T-helper 1 cell treated with Interleukin-12 subunit alpha and Interleukin-12 subunit beta and Interleukin-4 antibody, amounts not matched to agents 30 ng/mL and 1 ng/mL, for 36 hours (primary cell): ENCODE results near the gene DNAJC3. TPM values are rescaled to one million over a fixed set of nuclear protein-coding genes. Genes with fewer than 3 reads are reported as not detected.

Source experiments
- intact Hi-C: fragments of 100-400 bp; cut with micrococcal nuclease; formaldehyde crosslinking; loops from one replicate; pipeline ENCODE4 v1.15.1; 2024
- total RNA-seq: library from RNA; stranded (reverse); gene quantifications from 2 replicates; pipeline ENCODE4 v1.2.3, GENCODE V29; 2022

DNAJC3 gene
- total RNA-seq, 1 donor from 2014 or later = 40.7 TPM

- intact Hi-C loops = no loop called here
Observed at GRCh38 chr13:95771905-95772304, 95.0 kb downstream of the DNAJC3 start.

- intact Hi-C loops = no loop called here
Observed at GRCh38 chr13:95779522-95779921, 102.6 kb downstream of the DNAJC3 start.

- intact Hi-C loops = loop anchor here (5.0 kb wide), 1 partner anchor 1459 kb away; no protein-coding TSS in a partner anchor
Observed at GRCh38 chr13:95781016-95781415, 104.1 kb downstream of the DNAJC3 start.

DNA sequence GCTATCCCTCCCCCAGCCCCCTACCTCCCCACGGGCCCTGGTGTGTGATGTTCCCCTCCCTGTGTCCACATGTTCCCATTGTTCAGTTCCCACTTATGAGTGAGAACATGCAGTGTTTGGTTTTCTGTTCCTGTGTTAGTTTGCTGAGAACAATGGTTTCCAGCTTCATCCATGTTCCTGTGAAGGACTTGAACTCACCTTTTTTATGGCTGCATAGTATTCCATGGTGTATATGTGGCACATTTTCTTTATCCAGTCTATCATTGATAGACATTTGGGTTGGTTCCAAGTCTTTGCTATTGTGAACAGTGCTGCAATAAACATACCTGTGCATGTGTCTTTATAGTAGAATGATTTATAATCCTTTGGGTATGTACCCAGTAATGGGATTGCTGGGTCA is 105.0 kb downstream of the DNAJC3 start:
- intact Hi-C loops = loop anchor here (5.0 kb wide), 1 partner anchor 1460 kb away; no protein-coding TSS in a partner anchor

DNA sequence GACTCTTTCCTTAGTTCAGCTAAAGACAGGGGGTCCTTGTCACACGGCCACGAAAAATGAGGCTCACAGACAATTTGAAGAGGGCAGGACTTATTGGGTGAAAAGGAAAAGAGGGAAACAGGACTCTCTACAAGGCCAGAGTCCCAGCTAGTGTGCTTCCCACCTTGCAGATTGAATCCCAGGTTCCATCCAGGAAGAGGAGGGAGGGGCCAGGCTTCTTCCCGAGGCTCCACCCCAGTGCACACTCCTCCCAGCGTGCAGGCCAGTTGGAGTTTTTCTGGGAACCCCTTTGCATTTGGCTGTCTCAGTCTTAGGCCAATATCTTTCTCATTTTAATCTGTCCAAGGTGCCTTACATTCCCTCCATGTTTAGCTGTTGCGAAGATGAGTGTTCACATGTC is 106.8 kb downstream of the DNAJC3 start:
- intact Hi-C loops = loop anchor here (5.0 kb wide), 1 partner anchor 1461 kb away; no protein-coding TSS in a partner anchor

DNA sequence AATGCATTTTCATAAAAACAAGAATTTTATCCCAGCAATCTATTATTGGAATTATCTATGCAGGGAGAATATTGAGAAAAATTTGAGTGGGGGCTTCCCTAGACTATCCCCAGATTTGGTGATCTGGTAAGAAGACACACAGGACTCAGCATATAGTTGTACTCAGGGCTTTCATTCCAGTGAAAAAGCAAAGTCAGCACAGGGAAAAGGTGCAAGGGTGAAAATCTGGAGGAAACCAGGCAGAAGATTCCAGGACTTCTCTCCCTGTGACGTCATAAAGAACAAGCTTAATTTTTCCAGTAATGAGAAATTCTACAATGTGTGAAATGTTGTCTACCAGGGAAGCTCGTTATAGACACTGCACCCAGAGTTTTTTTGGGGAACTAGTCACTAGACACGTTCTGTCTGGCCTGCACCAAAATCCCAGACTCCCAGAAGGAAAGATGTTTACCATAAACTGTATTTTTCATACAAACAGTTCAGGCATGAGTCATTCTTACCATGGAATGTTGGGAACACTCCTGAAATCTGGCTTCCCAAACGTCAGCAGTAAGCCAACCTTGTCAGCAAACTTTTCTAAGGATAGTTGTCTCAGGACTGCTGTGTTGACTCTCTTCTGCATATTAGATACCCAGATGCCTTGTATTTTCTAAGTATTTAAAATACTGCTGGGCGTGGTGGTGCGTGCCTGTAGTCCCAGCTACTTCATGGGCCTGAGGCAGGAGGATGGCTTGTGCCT is 107.4 kb downstream of the DNAJC3 start:
- intact Hi-C loops = loop anchor here (5.0 kb wide), 1 partner anchor 1462 kb away; no protein-coding TSS in a partner anchor

GRCh38 chr13:95784900-95785290 is 108.0 kb downstream of the DNAJC3 start:
- intact Hi-C loops = loop anchor here (5.0 kb wide), 2 partner anchors 108 to 1463 kb away; partner anchors contain the start of gene DNAJC3

- intact Hi-C loops = loop anchor here (5.0 kb wide), 1 partner anchor 110 kb away; the partner anchor contains the start of gene DNAJC3
Observed at GRCh38 chr13:95787356-95788099, 110.6 kb downstream of the DNAJC3 start.

GRCh38 chr13:95788100-95788463 is 111.1 kb downstream of the DNAJC3 start:
- intact Hi-C loops = loop anchor here (5.0 kb wide), 1 partner anchor 111 kb away; the partner anchor contains the start of gene DNAJC3

DNA sequence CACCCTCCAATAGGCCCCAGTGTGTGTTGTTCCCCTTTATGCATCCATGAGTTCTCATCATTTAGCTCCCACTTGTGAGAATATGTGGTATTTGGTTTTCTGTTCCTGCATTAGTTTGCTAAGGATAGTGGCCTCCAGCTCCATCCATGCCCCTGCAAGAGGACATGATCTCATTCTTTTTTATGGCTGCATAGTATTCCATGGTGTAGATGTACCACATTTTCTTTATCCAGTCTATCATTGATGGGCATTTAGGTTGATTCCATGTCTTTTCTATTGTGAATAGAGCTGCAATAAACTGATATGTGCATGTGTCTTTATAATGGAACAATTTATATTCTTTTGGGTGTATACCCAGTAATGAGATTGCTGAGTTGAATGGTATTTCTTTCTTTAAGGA is 112.4 kb downstream of the DNAJC3 start:
- intact Hi-C loops = loop anchor here (5.0 kb wide), 1 partner anchor 112 kb away; the partner anchor contains the start of gene DNAJC3

DNA sequence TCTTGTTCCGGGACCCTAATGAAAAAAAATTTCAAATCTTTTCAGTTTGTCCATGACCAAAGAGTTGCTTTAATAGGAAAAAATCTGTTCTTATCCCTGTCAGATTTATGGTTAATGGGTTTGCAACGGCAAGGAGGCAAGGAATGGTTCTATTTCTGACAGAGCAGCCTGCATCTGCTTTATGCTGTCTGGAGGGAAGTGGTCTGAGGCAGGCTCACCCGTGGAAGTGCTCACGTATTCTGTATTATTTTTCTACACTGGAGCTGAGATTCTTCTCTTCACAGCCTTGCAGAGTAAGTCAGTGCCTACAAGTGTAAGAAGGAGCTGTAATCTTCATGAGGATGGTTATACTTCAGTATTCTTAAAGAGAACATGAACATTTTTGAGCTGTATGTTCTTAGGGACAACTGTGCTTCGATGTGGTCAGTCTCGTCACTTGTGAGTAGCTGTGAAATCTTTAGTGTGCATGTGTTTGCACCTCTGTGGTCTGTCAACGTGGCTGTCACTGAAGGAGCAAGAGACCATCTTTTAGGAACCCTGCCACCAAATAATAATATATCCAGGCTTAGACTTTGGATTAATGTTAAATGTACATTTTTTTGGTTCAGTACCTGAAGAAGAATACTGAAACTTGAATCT is 114.3 kb downstream of the DNAJC3 start:
- intact Hi-C loops = no loop called here

DNA sequence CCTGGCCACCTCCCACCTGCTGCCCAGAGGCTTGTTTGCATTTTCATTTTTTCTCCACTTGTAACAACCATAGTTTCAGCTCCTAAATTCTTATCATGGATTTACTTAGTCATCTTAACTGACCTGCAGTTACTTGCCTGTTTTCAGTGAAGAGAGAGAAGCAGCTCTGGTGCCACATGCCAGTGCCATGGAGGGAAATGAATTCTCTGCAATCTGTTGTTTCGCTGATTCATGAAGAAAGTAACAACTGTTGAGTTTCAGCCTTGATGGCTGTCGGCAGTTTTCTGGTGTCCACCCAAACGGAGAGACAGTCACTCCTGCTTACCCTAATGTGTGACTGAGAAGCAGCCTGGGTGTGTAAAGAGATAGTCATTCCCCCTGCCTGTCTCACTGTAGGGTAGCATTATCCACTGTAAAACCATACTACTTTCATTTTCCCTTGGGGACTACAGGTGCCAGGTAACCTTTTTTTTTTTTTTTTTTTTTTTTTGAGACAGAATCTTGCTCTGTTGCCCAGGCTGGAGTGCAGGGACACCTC is 116.1 kb downstream of the DNAJC3 start:
- intact Hi-C loops = no loop called here

GRCh38 chr13:95793781-95794180 is 116.8 kb downstream of the DNAJC3 start:
- intact Hi-C loops = no loop called here

- intact Hi-C loops = no loop called here
Observed at GRCh38 chr13:95797016-95797415, 120.1 kb downstream of the DNAJC3 start.

DNA sequence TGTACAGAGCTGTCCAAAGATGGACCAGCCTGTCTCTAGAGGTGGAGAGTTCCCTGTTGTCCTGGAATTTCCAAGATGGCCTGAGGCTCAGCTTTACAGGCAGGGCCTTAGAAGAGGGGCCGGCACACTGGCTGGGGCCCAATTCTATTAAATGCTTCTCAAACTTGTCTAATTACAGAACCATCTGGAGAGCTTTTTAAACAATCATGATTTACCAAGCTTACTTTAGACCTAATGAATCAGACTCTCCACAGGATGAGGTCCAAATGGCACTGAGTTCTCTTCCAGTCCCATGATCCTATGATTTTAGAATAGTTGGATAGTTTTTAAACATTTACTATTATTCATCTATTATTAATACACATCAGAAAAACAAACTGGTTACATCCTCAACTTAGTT is 123.5 kb downstream of the DNAJC3 start:
- intact Hi-C loops = no loop called here

DNA sequence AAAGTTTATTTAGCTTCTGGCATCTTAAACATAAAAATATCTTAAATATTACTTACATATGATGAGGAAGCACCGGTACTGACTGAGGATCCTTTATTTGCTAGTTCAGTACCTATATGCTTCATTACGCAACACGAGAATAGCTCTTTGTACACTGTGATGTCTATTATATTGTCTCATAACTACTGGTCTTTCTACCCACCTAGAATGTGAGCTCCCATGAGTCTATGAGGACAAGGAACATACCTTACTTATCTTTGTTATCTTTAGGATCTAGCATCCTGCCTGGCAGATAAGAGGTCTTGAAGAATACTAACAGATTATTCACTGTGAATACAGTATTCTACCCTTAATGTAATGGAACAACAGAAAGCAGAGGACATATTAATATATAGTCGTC is 124.9 kb downstream of the DNAJC3 start:
- intact Hi-C loops = no loop called here

DNA sequence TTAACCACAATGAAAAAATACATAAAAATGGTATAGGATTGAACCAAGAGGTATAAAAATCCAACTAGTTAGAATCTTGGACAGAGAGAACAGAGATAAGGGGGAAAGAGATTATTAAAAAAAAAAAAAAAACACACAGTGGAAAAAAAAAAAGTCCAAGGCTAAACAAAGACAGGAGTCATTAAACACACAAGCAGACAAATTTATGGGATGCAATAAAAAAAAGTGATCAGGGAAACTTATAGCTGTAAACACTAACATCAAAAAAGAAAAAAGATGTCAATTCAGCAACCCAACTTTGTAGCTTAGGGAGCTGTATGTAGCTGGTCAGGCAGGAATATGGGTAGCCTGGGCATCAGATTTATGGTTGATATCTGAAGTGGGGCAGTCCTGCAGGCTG is 129.0 kb downstream of the DNAJC3 start:
- intact Hi-C loops = no loop called here

GRCh38 chr13:95809429-95809828 is 132.5 kb downstream of the DNAJC3 start:
- intact Hi-C loops = no loop called here

DNA sequence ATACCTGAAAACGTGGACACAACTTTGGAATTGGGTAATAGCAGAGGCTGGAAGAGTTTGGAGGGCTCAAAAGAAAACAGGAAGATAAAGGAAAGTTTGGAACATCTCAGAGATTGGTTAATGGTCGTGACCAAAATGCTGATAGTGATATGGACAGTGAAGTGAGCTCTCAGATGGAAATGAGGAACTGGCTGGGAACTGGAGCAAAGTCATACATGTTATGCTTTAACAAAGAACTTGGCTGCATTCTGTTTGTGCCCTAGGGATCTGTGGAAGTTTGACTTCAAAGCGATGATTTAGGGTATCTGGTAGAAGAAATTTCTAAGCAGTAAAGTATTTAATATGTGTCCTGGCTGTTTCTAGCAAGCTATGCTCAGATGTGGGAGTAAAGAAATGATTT is 136.2 kb downstream of the DNAJC3 start:
- intact Hi-C loops = no loop called here

DNA sequence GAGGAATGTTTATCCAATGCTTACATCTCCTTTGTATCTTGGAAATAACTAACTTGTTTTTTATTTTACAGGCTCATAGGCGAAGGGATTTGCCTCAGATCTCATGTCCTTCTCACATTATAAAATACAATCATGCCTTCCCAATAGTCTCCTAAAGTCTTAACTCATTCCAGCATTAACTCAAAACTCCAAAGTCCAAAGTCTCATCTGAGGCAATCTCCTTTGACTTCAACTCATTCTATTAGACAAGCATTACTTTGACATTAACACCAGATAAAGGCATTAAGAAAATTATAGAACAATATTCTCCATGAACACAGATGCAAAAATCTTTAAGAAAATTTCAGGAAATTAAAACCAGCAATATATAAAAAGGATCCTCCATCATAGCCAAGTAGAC is 137.6 kb downstream of the DNAJC3 start:
- intact Hi-C loops = no loop called here

- intact Hi-C loops = no loop called here
Observed at GRCh38 chr13:95822303-95822702, 145.4 kb downstream of the DNAJC3 start.
